ENCODE measurements around the gene CNFN.

Gene CNFN

GRCh38 chr19:42368360-42368759 lies 21.7 kb downstream of the CNFN start:
- H3K36me3 ChIP-seq (ENCODE audit: insufficient read depth), result no peaks in the 10 kb centered on the region
- H3K27ac ChIP-seq, result no peak overlapping the region
- no peaks in the 10 kb centered on the region for H3K4me1 ChIP-seq (ENCODE audit: low read depth, poor library complexity, severe bottlenecking)
- no peak for TF ChIP-seq CTCF (conservative IDR thresholded peaks at IDR 0.05; ENCODE audit: low read depth, low read length)
- H2AFZ ChIP-seq (ENCODE audit: low read depth), result no peak overlapping the region
- no peaks in the 10 kb centered on the region for H4K20me1 ChIP-seq (ENCODE audit: insufficient read depth)
- H3K4me2 ChIP-seq, result no peak overlapping the region
- H3K4me3 ChIP-seq (IDR thresholded peaks at IDR 0.05; ENCODE audit: insufficient read depth, low read depth, low read length), result no peak overlapping the region
- H3K9ac ChIP-seq, result no peak overlapping the region
- no peaks in the 10 kb centered on the region for H3K79me2 ChIP-seq (ENCODE audit: insufficient read depth, low read depth)
- H3K27me3 ChIP-seq (ENCODE audit: insufficient read depth, low read depth), result no peaks in the 10 kb centered on the region

- no peak overlapping the region for H3K4me2 ChIP-seq
- no peaks in the 10 kb centered on the region for H3K79me2 ChIP-seq (ENCODE audit: insufficient read depth, low read depth)
- H3K27me3 ChIP-seq (ENCODE audit: insufficient read depth, low read depth), result no peaks in the 10 kb centered on the region
- no peak overlapping the region for H2AFZ ChIP-seq (ENCODE audit: low read depth)
- no peak for TF ChIP-seq CTCF (conservative IDR thresholded peaks at IDR 0.05; ENCODE audit: low read depth, low read length)
- no peak overlapping the region for H3K4me3 ChIP-seq (IDR thresholded peaks at IDR 0.05; ENCODE audit: insufficient read depth, low read depth, low read length)
- no peak overlapping the region for H3K27ac ChIP-seq
- no peaks in the 10 kb centered on the region for H4K20me1 ChIP-seq (ENCODE audit: insufficient read depth)
- no peaks in the 10 kb centered on the region for H3K4me1 ChIP-seq (ENCODE audit: low read depth, poor library complexity, severe bottlenecking)
- H3K36me3 ChIP-seq (ENCODE audit: insufficient read depth), result no peaks in the 10 kb centered on the region
- H3K9ac ChIP-seq, result no peak overlapping the region
Measured at GRCh38 chr19:42367929-42368328, 22.2 kb downstream of the CNFN start.

GRCh38 chr19:42366673-42367072 lies 23.4 kb downstream of the CNFN start:
- no peak overlapping the region for H3K27ac ChIP-seq
- H3K9ac ChIP-seq, result no peak overlapping the region
- no peak overlapping the region for H2AFZ ChIP-seq (ENCODE audit: low read depth)
- H3K4me3 ChIP-seq (IDR thresholded peaks at IDR 0.05; ENCODE audit: insufficient read depth, low read depth, low read length), result no peak overlapping the region
- no peaks in the 10 kb centered on the region for H3K36me3 ChIP-seq (ENCODE audit: insufficient read depth)
- H4K20me1 ChIP-seq (ENCODE audit: insufficient read depth), result no peaks in the 10 kb centered on the region
- no peak for TF ChIP-seq CTCF (conservative IDR thresholded peaks at IDR 0.05; ENCODE audit: low read depth, low read length)
- H3K27me3 ChIP-seq (ENCODE audit: insufficient read depth, low read depth), result no peaks in the 10 kb centered on the region
- H3K4me1 ChIP-seq (ENCODE audit: low read depth, poor library complexity, severe bottlenecking), result no peaks in the 10 kb centered on the region
- H3K4me2 ChIP-seq, result no peak overlapping the region
- no peaks in the 10 kb centered on the region for H3K79me2 ChIP-seq (ENCODE audit: insufficient read depth, low read depth)

- no peak overlapping the region for H3K27ac ChIP-seq
- no peaks in the 10 kb centered on the region for H4K20me1 ChIP-seq (ENCODE audit: insufficient read depth)
- no peak overlapping the region for H2AFZ ChIP-seq (ENCODE audit: low read depth)
- H3K36me3 ChIP-seq (ENCODE audit: insufficient read depth), result no peaks in the 10 kb centered on the region
- H3K9ac ChIP-seq, result no peak overlapping the region
- no peak overlapping the region for H3K4me3 ChIP-seq (IDR thresholded peaks at IDR 0.05; ENCODE audit: insufficient read depth, low read depth, low read length)
- no peaks in the 10 kb centered on the region for H3K4me1 ChIP-seq (ENCODE audit: low read depth, poor library complexity, severe bottlenecking)
- no peaks in the 10 kb centered on the region for H3K79me2 ChIP-seq (ENCODE audit: insufficient read depth, low read depth)
- no peaks in the 10 kb centered on the region for H3K27me3 ChIP-seq (ENCODE audit: insufficient read depth, low read depth)
- no peak overlapping the region for H3K4me2 ChIP-seq
- TF ChIP-seq CTCF (conservative IDR thresholded peaks at IDR 0.05; ENCODE audit: low read depth, low read length), result no peak
Measured at GRCh38 chr19:42363614-42364346, 26.3 kb downstream of the CNFN start.

Measured in KMS-11 (cell line).